Measurements from ENCODE around the gene POLR3B.

DNA sequence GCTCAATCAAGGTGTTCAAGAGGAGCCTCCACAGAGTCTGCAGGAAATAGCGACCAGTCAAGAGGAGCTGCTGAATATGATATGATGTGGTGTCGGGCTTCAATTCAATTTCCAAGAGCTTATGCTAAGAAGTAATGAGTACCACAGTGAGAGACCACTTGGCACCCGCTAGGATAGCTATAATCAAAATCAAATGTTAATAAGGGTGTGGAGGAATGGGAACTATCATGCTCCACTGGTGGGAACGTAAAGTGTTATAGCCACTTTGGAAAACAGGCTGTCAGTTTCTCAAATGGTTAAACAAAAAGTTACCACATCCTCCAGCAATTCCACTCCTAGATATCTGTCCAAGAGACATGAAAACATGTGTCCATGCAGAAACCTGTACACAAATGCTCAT is 6.7 kb downstream of the POLR3B start:
- no peak for TF ChIP-seq EP300 (IDR thresholded peaks at IDR 0.05)
- no peak for TF ChIP-seq POLR2AphosphoS5 (IDR thresholded peaks at IDR 0.05)
- no peak for TF ChIP-seq CTCF (IDR thresholded peaks at IDR 0.05)
